Hepatocyte (in vitro differentiated cells): ENCODE data around the gene CLEC16A.

ENCODE experiments used
- EZH2 ChIP-seq: fragments of 200-600 bp; sonication (generic); IDR thresholded peaks from 2 replicates; pipeline ENCODE4 v1.6.1; 2016; ENCODE audit warnings: antibody characterized with exemption, mild to moderate bottlenecking, borderline replicate concordance
- EZH2phosphoT487 ChIP-seq: fragments of 200-600 bp; sonication (generic); IDR thresholded peaks from one replicate; pipeline ENCODE4 v1.6.1; 2018; ENCODE audit warnings: antibody characterized with exemption, mild to moderate bottlenecking, low read depth, moderate library complexity; ENCODE audit not compliant: unreplicated experiment, severe bottlenecking
- TF ChIP-seq, protein P1 (sequence below): fragments of 200-600 bp; sonication (generic); IDR thresholded peaks from 2 replicates; pipeline ENCODE4 v1.5.1; 2016; ENCODE audit warnings: antibody characterized with exemption, mild to moderate bottlenecking; ENCODE audit not compliant: poor library complexity

GRCh38 chr16:11165894-11166665 is 221.7 kb downstream of the CLEC16A start:
- TF ChIP-seq, protein P1, sequence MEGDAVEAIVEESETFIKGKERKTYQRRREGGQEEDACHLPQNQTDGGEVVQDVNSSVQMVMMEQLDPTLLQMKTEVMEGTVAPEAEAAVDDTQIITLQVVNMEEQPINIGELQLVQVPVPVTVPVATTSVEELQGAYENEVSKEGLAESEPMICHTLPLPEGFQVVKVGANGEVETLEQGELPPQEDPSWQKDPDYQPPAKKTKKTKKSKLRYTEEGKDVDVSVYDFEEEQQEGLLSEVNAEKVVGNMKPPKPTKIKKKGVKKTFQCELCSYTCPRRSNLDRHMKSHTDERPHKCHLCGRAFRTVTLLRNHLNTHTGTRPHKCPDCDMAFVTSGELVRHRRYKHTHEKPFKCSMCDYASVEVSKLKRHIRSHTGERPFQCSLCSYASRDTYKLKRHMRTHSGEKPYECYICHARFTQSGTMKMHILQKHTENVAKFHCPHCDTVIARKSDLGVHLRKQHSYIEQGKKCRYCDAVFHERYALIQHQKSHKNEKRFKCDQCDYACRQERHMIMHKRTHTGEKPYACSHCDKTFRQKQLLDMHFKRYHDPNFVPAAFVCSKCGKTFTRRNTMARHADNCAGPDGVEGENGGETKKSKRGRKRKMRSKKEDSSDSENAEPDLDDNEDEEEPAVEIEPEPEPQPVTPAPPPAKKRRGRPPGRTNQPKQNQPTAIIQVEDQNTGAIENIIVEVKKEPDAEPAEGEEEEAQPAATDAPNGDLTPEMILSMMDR: no peak
- no peak for TF ChIP-seq EZH2
- no peak for TF ChIP-seq EZH2phosphoT487
